K562 (cell line): ENCODE data around the gene PXN. TPM values are rescaled to one million over a fixed set of nuclear protein-coding genes. Genes with fewer than 3 reads are reported as not detected.

Experiments
- BRD4 ChIP-seq: fragments of 200-600 bp; sonication (generic); IDR thresholded peaks from 2 replicates; pipeline ENCODE4 v1.6.1; 2017; ENCODE audit warnings: inconsistent platforms
- CBFA2T3 ChIP-seq: fragments of 450-650 bp; IDR thresholded peaks from 2 replicates; pipeline ENCODE4 v1.6.1; 2017
- CSDE1 ChIP-seq, 2 experiments: fragments of 450-650 bp; IDR thresholded peaks; 2 replicates each; pipeline ENCODE4 v1.6.1; 2016; ENCODE audit warnings: mild to moderate bottlenecking in 1 of 2
- EZH2 ChIP-seq: IDR thresholded peaks from 2 replicates; pipeline ENCODE4 v1.6.1; 2012; ENCODE audit warnings: low read depth, mild to moderate bottlenecking, inconsistent platforms, low read length, borderline replicate concordance
- HDAC2 ChIP-seq: fragments of 450-650 bp; IDR thresholded peaks from 2 replicates; pipeline ENCODE4 v1.6.1; 2016; ENCODE audit warnings: mild to moderate bottlenecking
- HNRNPK ChIP-seq: fragments of 200-400 bp; formaldehyde crosslinking; IDR thresholded peaks from one replicate; pipeline ENCODE4 v1.6.1; 2018; ENCODE audit warnings: mild to moderate bottlenecking, low read depth, low read length; ENCODE audit not compliant: poor library complexity, severe bottlenecking
- HOXB6 ChIP-seq: fragments of 250-450 bp; sonication (Bioruptor Pico); IDR thresholded peaks from 2 replicates; pipeline ENCODE4 v1.5.1; 2022; ENCODE audit warnings: mild to moderate bottlenecking, borderline replicate concordance
- ILF3 ChIP-seq: fragments of 450-650 bp; IDR thresholded peaks from 2 replicates; pipeline ENCODE4 v1.6.1; 2018; ENCODE audit warnings: antibody characterized with exemption, mild to moderate bottlenecking, moderate library complexity, borderline replicate concordance
- ILK ChIP-seq: fragments of 450-650 bp; IDR thresholded peaks from 2 replicates; pipeline ENCODE4 v1.6.1; 2016; ENCODE audit warnings: missing genetic modification characterization, low read depth, mild to moderate bottlenecking, missing compliant biosample characterization, moderate library complexity, borderline replicate concordance
- JUNB ChIP-seq: fragments of 450-650 bp; formaldehyde crosslinking; conservative IDR thresholded peaks from 2 replicates; pipeline ENCODE4 v1.4.0; 2020; ENCODE audit warnings: mild to moderate bottlenecking
- KAT2B ChIP-seq: IDR thresholded peaks from one replicate; pipeline ENCODE4 v1.6.1; 2012; ENCODE audit warnings: low read depth, mild to moderate bottlenecking, control low read depth, inconsistent platforms, low read length, moderate library complexity
- MED1 ChIP-seq: sonication (generic); formaldehyde crosslinking; IDR thresholded peaks from 2 replicates; pipeline ENCODE4 v1.8.1; 2023; ENCODE audit warnings: missing genetic modification reagents, borderline replicate concordance
- NFATC3 ChIP-seq: fragments of 450-650 bp; IDR thresholded peaks from 2 replicates; pipeline ENCODE4 v1.6.1; 2017; ENCODE audit warnings: mild to moderate bottlenecking
- SUPT5H ChIP-seq: fragments of 450-650 bp; IDR thresholded peaks from 2 replicates; pipeline ENCODE4 v1.6.1; 2016
- TAF1 ChIP-seq: IDR thresholded peaks from 2 replicates; pipeline ENCODE4 v1.6.1; 2011; ENCODE audit warnings: mild to moderate bottlenecking, low read length, moderate library complexity; ENCODE audit not compliant: insufficient read depth, control insufficient read depth, severe bottlenecking; ENCODE audit errors: extremely low read depth
- THRAP3 ChIP-seq: fragments of 450-650 bp; IDR thresholded peaks from 2 replicates; pipeline ENCODE4 v1.6.1; 2016; ENCODE audit warnings: mild to moderate bottlenecking, inconsistent platforms, borderline replicate concordance
- TOE1 ChIP-seq, 2 experiments: fragments of 450-650 bp in 1 of 2; sonication (generic) in 1 of 2; formaldehyde crosslinking in 1 of 2; IDR thresholded peaks; 2 replicates each; pipeline versions ENCODE4 v1.7.1 to v1.8.0; 2016 to 2022; ENCODE audit warnings: borderline replicate concordance in 2 of 2, mild to moderate bottlenecking in 2 of 2, antibody characterized with exemption in 1 of 2, inconsistent platforms in 1 of 2, low read depth in 1 of 2, missing genetic modification reagents in 1 of 2, moderate library complexity in 1 of 2
- U2AF1 ChIP-seq: fragments of 200-400 bp; formaldehyde crosslinking; optimal IDR thresholded peaks from 2 replicates; pipeline ENCODE3; 2017; ENCODE audit warnings: mild to moderate bottlenecking, low read depth, low read length, moderate library complexity
- ZBTB33 ChIP-seq: sonication (generic); formaldehyde crosslinking; IDR thresholded peaks from 2 replicates; pipeline ENCODE4 v1.8.1; 2023; ENCODE audit warnings: mild to moderate bottlenecking, missing genetic modification reagents
- ZBTB7A ChIP-seq: IDR thresholded peaks from 2 replicates; pipeline ENCODE4 v1.6.1; 2011; ENCODE audit warnings: low read depth, mild to moderate bottlenecking, low read length, moderate library complexity, borderline replicate concordance; ENCODE audit not compliant: control insufficient read depth
- ZNF134 ChIP-seq: fragments of 250-450 bp; sonication (Bioruptor Pico); conservative IDR thresholded peaks from 2 replicates; pipeline ENCODE4 v1.4.0; 2020
- ZNF239 ChIP-seq: fragments of 250-450 bp; sonication (Bioruptor Pico); IDR thresholded peaks from 2 replicates; pipeline ENCODE4 v1.4.0; 2020; ENCODE audit warnings: mild to moderate bottlenecking
- ZNF311 ChIP-seq: fragments of 250-450 bp; sonication (Bioruptor Pico); IDR thresholded peaks from 2 replicates; pipeline ENCODE4 v1.4.0; 2020; ENCODE audit warnings: mild to moderate bottlenecking, moderate library complexity
- ZNF324 ChIP-seq: fragments of 250-450 bp; sonication (Bioruptor Pico); IDR thresholded peaks from 2 replicates; pipeline ENCODE4 v1.4.0; 2020; ENCODE audit warnings: mild to moderate bottlenecking
- ZNF354B ChIP-seq: fragments of 250-450 bp; sonication (Bioruptor Pico); IDR thresholded peaks from 2 replicates; pipeline ENCODE4 v1.4.0; 2020
- ZNF444 ChIP-seq: fragments of 250-450 bp; sonication (Bioruptor Pico); IDR thresholded peaks from 2 replicates; pipeline ENCODE4 v1.4.0; 2020; ENCODE audit warnings: mild to moderate bottlenecking, moderate library complexity
- ZNF589 ChIP-seq: fragments of 200-800 bp; sonication (Bioruptor generic); IDR thresholded peaks from 2 replicates; pipeline ENCODE4 v1.6.1; 2016; ENCODE audit warnings: low read depth, missing genetic modification characterization, missing compliant biosample characterization
- ZNF699 ChIP-seq: fragments of 250-450 bp; sonication (Bioruptor Pico); IDR thresholded peaks from 2 replicates; pipeline ENCODE4 v1.8.0; 2021; ENCODE audit warnings: mild to moderate bottlenecking, moderate library complexity; ENCODE audit not compliant: insufficient replicate concordance
- ZNF830 ChIP-seq: fragments of 250-450 bp; sonication (Bioruptor Pico); IDR thresholded peaks from 2 replicates; pipeline ENCODE4 v1.5.0; 2021; ENCODE audit warnings: mild to moderate bottlenecking
- polyA plus RNA-seq, 8 experiments: library from polyadenylated mRNA; depleted of rRNA in 4 of 8; stranded (reverse) in 5 of 8; unstranded in 3 of 8; fragments of >200 nt; fragmentation: Nextera tagmentation in 2 of 8; fragmentation: Illumina TruSeq in 1 of 8; extraction: Ambion mirVana in 2 of 8; extraction: Trizol in 1 of 8; gene quantifications; 2 replicates each; pipeline versions ENCODE4 v1.2.1 to v1.2.3, GENCODE V29; 2011 to 2014; ENCODE audit warnings: inconsistent platforms in 1 of 8, missing spikeins in 1 of 8
- total RNA-seq, 7 experiments: library from RNA; depleted of rRNA in 6 of 7; stranded (reverse); fragments of >200 nt in 6 of 7; fragmentation: Illumina TruSeq in 2 of 7; extraction: Trizol in 2 of 7; gene quantifications; 2 replicates each; pipeline versions ENCODE4 v1.2.1 to v1.2.3, GENCODE V29; 2011 to 2021; ENCODE audit warnings: low replicate concordance in 1 of 7

PXN gene
- total and polyA plus RNA-seq, 9 of the 15 experiments (the other 6 are each of a cell fraction or from before 2014, with no cell fraction given), result 4.0 to 74.1 (median 18.6) TPM

GRCh38 chr12:120265473-120266179, at the start of gene PXN (continued):
- TF ChIP-seq HOXB6 (CRISPR knock-in tag) (no peak), CSDE1 (IDR thresholded peaks at IDR 0.05) (no peak), ZNF134 (no peak), ZNF444 (no peak), TAF1 (peak; percentile 50), BRD4 (no peak), ZBTB7A (peak; percentile 55; the same call in 1 of the 2 replicates), ZNF830 (no peak), ILK (tag) (no peak), KAT2B (no peak), CBFA2T3 (no peak), ZNF589 (CRISPR knock-in tag) (peak; percentile 74; the same call in 1 of the 2 replicates), MED1 (CRISPR knock-in tag) (no peak), ILF3 (no peak), HDAC2 (0 out of 2 replicates have a peak, but pooled peaks have one; percentile 23), HNRNPK (no peak), U2AF1 (no peak), ZNF239 (no peak), ZNF311 (CRISPR knock-in tag) (no peak), JUNB (CRISPR knock-in tag) (no peak), THRAP3 (no peak), ZNF354B (CRISPR knock-in tag) (no peak), SUPT5H (peak; percentile 36; the same call in 1 of the 2 replicates), ZNF324 (CRISPR knock-in tag) (no peak), EZH2 (no peak), TOE1 (IDR thresholded peaks at IDR 0.05; ENCODE audit: borderline replicate concordance) (0 out of 2 replicates have a peak, but pooled peaks have one; percentile 28), TOE1 (CRISPR knock-in tag; IDR thresholded peaks at IDR 0.05; ENCODE audit: borderline replicate concordance, low read depth) (no peak), ZNF699 (CRISPR knock-in tag) (no peak), ZBTB33 (CRISPR knock-in tag) (0 out of 2 replicates have a peak, but pooled peaks have one; percentile 10), NFATC3 (no peak)
